Measurements from ENCODE around the gene DERL3. TPM values are rescaled to one million over a fixed set of nuclear protein-coding genes. Genes with fewer than 3 reads are reported as not detected.

DERL3 gene
- total and polyA plus RNA-seq, 2 of the 13 experiments (the other 11 are each of a cell fraction or from before 2014, with no cell fraction given): not detected

GRCh38 chr22:23800297-23801237 lies 38.2 kb downstream of the DERL3 start (continued):
- TF ChIP-seq, protein P1, sequence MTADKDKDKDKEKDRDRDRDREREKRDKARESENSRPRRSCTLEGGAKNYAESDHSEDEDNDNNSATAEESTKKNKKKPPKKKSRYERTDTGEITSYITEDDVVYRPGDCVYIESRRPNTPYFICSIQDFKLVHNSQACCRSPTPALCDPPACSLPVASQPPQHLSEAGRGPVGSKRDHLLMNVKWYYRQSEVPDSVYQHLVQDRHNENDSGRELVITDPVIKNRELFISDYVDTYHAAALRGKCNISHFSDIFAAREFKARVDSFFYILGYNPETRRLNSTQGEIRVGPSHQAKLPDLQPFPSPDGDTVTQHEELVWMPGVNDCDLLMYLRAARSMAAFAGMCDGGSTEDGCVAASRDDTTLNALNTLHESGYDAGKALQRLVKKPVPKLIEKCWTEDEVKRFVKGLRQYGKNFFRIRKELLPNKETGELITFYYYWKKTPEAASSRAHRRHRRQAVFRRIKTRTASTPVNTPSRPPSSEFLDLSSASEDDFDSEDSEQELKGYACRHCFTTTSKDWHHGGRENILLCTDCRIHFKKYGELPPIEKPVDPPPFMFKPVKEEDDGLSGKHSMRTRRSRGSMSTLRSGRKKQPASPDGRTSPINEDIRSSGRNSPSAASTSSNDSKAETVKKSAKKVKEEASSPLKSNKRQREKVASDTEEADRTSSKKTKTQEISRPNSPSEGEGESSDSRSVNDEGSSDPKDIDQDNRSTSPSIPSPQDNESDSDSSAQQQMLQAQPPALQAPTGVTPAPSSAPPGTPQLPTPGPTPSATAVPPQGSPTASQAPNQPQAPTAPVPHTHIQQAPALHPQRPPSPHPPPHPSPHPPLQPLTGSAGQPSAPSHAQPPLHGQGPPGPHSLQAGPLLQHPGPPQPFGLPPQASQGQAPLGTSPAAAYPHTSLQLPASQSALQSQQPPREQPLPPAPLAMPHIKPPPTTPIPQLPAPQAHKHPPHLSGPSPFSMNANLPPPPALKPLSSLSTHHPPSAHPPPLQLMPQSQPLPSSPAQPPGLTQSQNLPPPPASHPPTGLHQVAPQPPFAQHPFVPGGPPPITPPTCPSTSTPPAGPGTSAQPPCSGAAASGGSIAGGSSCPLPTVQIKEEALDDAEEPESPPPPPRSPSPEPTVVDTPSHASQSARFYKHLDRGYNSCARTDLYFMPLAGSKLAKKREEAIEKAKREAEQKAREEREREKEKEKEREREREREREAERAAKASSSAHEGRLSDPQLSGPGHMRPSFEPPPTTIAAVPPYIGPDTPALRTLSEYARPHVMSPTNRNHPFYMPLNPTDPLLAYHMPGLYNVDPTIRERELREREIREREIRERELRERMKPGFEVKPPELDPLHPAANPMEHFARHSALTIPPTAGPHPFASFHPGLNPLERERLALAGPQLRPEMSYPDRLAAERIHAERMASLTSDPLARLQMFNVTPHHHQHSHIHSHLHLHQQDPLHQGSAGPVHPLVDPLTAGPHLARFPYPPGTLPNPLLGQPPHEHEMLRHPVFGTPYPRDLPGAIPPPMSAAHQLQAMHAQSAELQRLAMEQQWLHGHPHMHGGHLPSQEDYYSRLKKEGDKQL (CRISPR knock-in tag; IDR thresholded peaks at IDR 0.05; ENCODE audit: low read depth): no peak
- TF ChIP-seq ZNF441 (CRISPR knock-in tag; IDR thresholded peaks at IDR 0.05; ENCODE audit: borderline replicate concordance) (no peak), E2F5 (CRISPR knock-in tag; conservative IDR thresholded peaks at IDR 0.05) (no peak), ZNF317 (CRISPR knock-in tag; IDR thresholded peaks at IDR 0.05) (no peak)

- FAIRE-seq (no peak), DNase-seq (ENCODE audit: low spot score) (no peak), ATAC-seq (no peak)
- H2AFZ ChIP-seq (ENCODE audit: low read length): no peak overlapping the region
- H3K9me3 ChIP-seq (ENCODE audit: low read length): no peaks in the 10 kb centered on the region
- no TSS peak for BruUV-seq (replicated peaks)
- CTCF ChIA-PET (ENCODE audit: low intra/inter-chr PET ratio, low total read pairs): no interaction called here
- no peak overlapping the region for H3K4me2 ChIP-seq (ENCODE audit: low read depth, low read length)
- in situ Hi-C loops (cut with HindIII; ENCODE audit: extremely low pct_ligation_motif_present, low pct_unique_long_range_greater_than_20kb) (no loop called here), intact Hi-C loops (cut with micrococcal nuclease; ENCODE audit: unreplicated experiment) (no loop called here)
- H4K20me1 ChIP-seq (ENCODE audit: insufficient read depth, low read length): no peaks in the 10 kb centered on the region
- no peak overlapping the region for H3K4me3 ChIP-seq (replicated peaks in 1 of 3; ENCODE audit: insufficient read depth in 1 of 3, low read depth in 2 of 3, low read length in 3 of 3)
- H3K36me3 ChIP-seq (replicated peaks in 1 of 2; ENCODE audit: control insufficient read depth in 1 of 2, insufficient read depth in 2 of 2, low read length in 2 of 2): peaks cover 25 to 72% of the 10 kb centered on the region in 2 experiments
- no peak overlapping the region for H3K27ac ChIP-seq (ENCODE audit: extremely low read length, insufficient read depth, low read length)
- H3K79me2 ChIP-seq (ENCODE audit: insufficient read depth, low read length): peaks cover 15% of the 10 kb centered on the region
- H3K4me1 ChIP-seq (ENCODE audit: insufficient read depth, low read length): no peaks in the 10 kb centered on the region
- WGBS (ENCODE audit: low lambda C conversion rate): 97% methylated on average over 5 of the region's 5 CpGs
- POLR2A ChIA-PET: no interaction called here
- H3K27me3 ChIP-seq (ENCODE audit: control insufficient read depth in 1 of 2, insufficient read depth in 2 of 2, low read length in 2 of 2): no peaks in the 10 kb centered on the region
- no peak overlapping the region for H3K9ac ChIP-seq (ENCODE audit: insufficient read depth, low read depth, low read length)
- TF ChIP-seq, protein P2, sequence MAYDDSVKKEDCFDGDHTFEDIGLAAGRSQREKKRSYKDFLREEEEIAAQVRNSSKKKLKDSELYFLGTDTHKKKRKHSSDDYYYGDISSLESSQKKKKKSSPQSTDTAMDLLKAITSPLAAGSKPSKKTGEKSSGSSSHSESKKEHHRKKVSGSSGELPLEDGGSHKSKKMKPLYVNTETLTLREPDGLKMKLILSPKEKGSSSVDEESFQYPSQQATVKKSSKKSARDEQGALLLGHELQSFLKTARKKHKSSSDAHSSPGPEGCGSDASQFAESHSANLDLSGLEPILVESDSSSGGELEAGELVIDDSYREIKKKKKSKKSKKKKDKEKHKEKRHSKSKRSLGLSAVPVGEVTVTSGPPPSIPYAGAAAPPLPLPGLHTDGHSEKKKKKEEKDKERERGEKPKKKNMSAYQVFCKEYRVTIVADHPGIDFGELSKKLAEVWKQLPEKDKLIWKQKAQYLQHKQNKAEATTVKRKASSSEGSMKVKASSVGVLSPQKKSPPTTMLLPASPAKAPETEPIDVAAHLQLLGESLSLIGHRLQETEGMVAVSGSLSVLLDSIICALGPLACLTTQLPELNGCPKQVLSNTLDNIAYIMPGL (CRISPR knock-in tag; IDR thresholded peaks at IDR 0.05; ENCODE audit: borderline replicate concordance in 1 of 2, low read depth in 1 of 2): no peak
- TF ChIP-seq, protein P3, sequence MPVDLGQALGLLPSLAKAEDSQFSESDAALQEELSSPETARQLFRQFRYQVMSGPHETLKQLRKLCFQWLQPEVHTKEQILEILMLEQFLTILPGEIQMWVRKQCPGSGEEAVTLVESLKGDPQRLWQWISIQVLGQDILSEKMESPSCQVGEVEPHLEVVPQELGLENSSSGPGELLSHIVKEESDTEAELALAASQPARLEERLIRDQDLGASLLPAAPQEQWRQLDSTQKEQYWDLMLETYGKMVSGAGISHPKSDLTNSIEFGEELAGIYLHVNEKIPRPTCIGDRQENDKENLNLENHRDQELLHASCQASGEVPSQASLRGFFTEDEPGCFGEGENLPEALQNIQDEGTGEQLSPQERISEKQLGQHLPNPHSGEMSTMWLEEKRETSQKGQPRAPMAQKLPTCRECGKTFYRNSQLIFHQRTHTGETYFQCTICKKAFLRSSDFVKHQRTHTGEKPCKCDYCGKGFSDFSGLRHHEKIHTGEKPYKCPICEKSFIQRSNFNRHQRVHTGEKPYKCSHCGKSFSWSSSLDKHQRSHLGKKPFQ (CRISPR knock-in tag; IDR thresholded peaks at IDR 0.05; ENCODE audit: insufficient replicate concordance): no peak
- TF ChIP-seq PLRG1 (conservative IDR thresholded peaks at IDR 0.05): no peak
- TF ChIP-seq ZNF263 (CRISPR knock-in tag; IDR thresholded peaks at IDR 0.05): no peak
- TF ChIP-seq HNF4A (CRISPR knock-in tag; IDR thresholded peaks at IDR 0.05): no peak
- TF ChIP-seq, protein P4, sequence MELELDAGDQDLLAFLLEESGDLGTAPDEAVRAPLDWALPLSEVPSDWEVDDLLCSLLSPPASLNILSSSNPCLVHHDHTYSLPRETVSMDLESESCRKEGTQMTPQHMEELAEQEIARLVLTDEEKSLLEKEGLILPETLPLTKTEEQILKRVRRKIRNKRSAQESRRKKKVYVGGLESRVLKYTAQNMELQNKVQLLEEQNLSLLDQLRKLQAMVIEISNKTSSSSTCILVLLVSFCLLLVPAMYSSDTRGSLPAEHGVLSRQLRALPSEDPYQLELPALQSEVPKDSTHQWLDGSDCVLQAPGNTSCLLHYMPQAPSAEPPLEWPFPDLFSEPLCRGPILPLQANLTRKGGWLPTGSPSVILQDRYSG (CRISPR knock-in tag; IDR thresholded peaks at IDR 0.05): no peak
Measured at GRCh38 chr22:23796461-23796860, 42.3 kb downstream of the DERL3 start.
